WTC11 (cell line): ENCODE results near the gene GPATCH2L. TPM values are rescaled to one million over a fixed set of nuclear protein-coding genes. Genes with fewer than 3 reads are reported as not detected.

Experiments used
- ATAC-seq: fragments of 200-7000 bp; cut with Tn5 transposase; 2 replicates; pipeline ENCODE4 v1.10.0; 2021; ENCODE audit warnings: mild to moderate bottlenecking, moderate library complexity
- CTCF ChIA-PET: fragments of 300-600 bp; sonication (Branson Sonifier 250); formaldehyde crosslinking; loops from one replicate; lab custom pipeline; 2021; ENCODE audit warnings: antibody characterized with exemption; lab: Charles Lee
- POLR2A ChIA-PET: fragments of 350-600 bp; sonication (Branson Sonifier 250); formaldehyde crosslinking; loops from one replicate; lab custom pipeline; 2021; ENCODE audit warnings: antibody characterized with exemption; lab: Charles Lee
- DNase-seq: peaks from one replicate; pipeline ENCODE4 v3.0.0; 2021; ENCODE audit warnings: low spot score
- H3K27ac Mint-ChIP-seq: 2 replicates; pipeline ENCODE4 v1.8.0; 2021; ENCODE audit warnings: mixed read lengths
- H3K27me3 Mint-ChIP-seq: 2 replicates; pipeline ENCODE4 v1.8.0; 2021; ENCODE audit warnings: low read depth, mild to moderate bottlenecking, moderate library complexity, mixed read lengths
- H3K36me3 Mint-ChIP-seq: 2 replicates; pipeline ENCODE4 v1.8.0; 2021; ENCODE audit warnings: mixed read lengths
- H3K4me1 Mint-ChIP-seq: 2 replicates; pipeline ENCODE4 v1.8.0; 2022; ENCODE audit warnings: mixed read lengths
- H3K4me3 Mint-ChIP-seq: 2 replicates; pipeline ENCODE4 v1.8.0; 2021; ENCODE audit warnings: mild to moderate bottlenecking, moderate library complexity, mixed read lengths
- H3K9me3 Mint-ChIP-seq: 2 replicates; pipeline ENCODE4 v1.8.0; 2021; ENCODE audit warnings: mixed read lengths
- ARID4B ChIP-seq: sonication (generic); formaldehyde crosslinking; IDR thresholded peaks from 2 replicates; pipeline ENCODE4 v1.8.0; 2023; ENCODE audit warnings: missing genetic modification reagents, mild to moderate bottlenecking, borderline replicate concordance
- ATF6 ChIP-seq: sonication (generic); formaldehyde crosslinking; IDR thresholded peaks from 2 replicates; pipeline ENCODE4 v1.8.1; 2023; ENCODE audit warnings: mild to moderate bottlenecking, missing genetic modification reagents
- CREB1 ChIP-seq: sonication (generic); formaldehyde crosslinking; IDR thresholded peaks from 2 replicates; pipeline ENCODE4 v1.8.0; 2023; ENCODE audit warnings: mild to moderate bottlenecking, missing genetic modification reagents
- ERG ChIP-seq: fragments of 250-450 bp; sonication (Bioruptor Pico); IDR thresholded peaks from 2 replicates; pipeline ENCODE4 v1.8.0; 2021; ENCODE audit warnings: mild to moderate bottlenecking
- FOXJ3 ChIP-seq: sonication (generic); formaldehyde crosslinking; IDR thresholded peaks from 2 replicates; pipeline ENCODE4 v1.9.0; 2021; ENCODE audit warnings: missing genetic modification reagents, mild to moderate bottlenecking, borderline replicate concordance
- FOXP1 ChIP-seq: sonication (generic); formaldehyde crosslinking; IDR thresholded peaks from 2 replicates; pipeline ENCODE4 v1.8.0; 2022; ENCODE audit warnings: missing genetic modification reagents, mild to moderate bottlenecking, moderate library complexity, borderline replicate concordance
- GRHL2 ChIP-seq: fragments of 250-450 bp; sonication (Bioruptor Pico); IDR thresholded peaks from 2 replicates; pipeline ENCODE4 v1.8.0; 2022; ENCODE audit warnings: mild to moderate bottlenecking, moderate library complexity; ENCODE audit not compliant: insufficient replicate concordance, severe bottlenecking
- HMGA2 ChIP-seq: fragments of 250-450 bp; sonication (Bioruptor Pico); IDR thresholded peaks from 2 replicates; pipeline ENCODE4 v1.4.0; 2021; ENCODE audit warnings: mild to moderate bottlenecking, moderate library complexity
- NFATC4 ChIP-seq: fragments of 250-450 bp; sonication (Bioruptor Pico); IDR thresholded peaks from 2 replicates; pipeline ENCODE4 v1.9.0; 2021; ENCODE audit warnings: mild to moderate bottlenecking
- NFYB ChIP-seq: sonication (generic); formaldehyde crosslinking; conservative IDR thresholded peaks from 2 replicates; pipeline ENCODE4 v1.8.0; 2022; ENCODE audit warnings: low read depth, missing genetic modification reagents
- NR1H2 ChIP-seq: sonication (generic); formaldehyde crosslinking; IDR thresholded peaks from 2 replicates; pipeline ENCODE4 v1.9.0; 2021; ENCODE audit warnings: mild to moderate bottlenecking, moderate library complexity, missing genetic modification reagents
- OVOL2 ChIP-seq: fragments of 250-450 bp; sonication (Bioruptor Pico); IDR thresholded peaks from 2 replicates; pipeline ENCODE4 v1.9.0; 2021; ENCODE audit warnings: mild to moderate bottlenecking, borderline replicate concordance
- PREB ChIP-seq: sonication (generic); formaldehyde crosslinking; IDR thresholded peaks from 2 replicates; pipeline ENCODE4 v1.8.1; 2022; ENCODE audit warnings: mild to moderate bottlenecking, missing genetic modification reagents, moderate library complexity, borderline replicate concordance
- ZNF263 ChIP-seq: sonication (generic); formaldehyde crosslinking; IDR thresholded peaks from 2 replicates; pipeline ENCODE4 v1.8.1; 2022; ENCODE audit warnings: low read depth, mild to moderate bottlenecking, moderate library complexity, missing genetic modification reagents
- total RNA-seq: library from RNA; stranded (reverse); gene quantifications from 3 replicates; pipeline ENCODE4 v1.2.3, GENCODE V29; 2021

GPATCH2L gene
- total RNA-seq, 1 experiment from 2014 or later, result 67.2 TPM

- H3K9me3 Mint-ChIP-seq, result no peaks in the 10 kb centered on the region
- ATAC-seq, result no peak
- POLR2A ChIA-PET, result no interaction called here
- H3K27me3 Mint-ChIP-seq, result no peaks in the 10 kb centered on the region
- TF ChIP-seq NFYB (CRISPR knock-in tag), result no peak
- no peak for DNase-seq
- peaks cover 57% of the 10 kb centered on the region for H3K36me3 Mint-ChIP-seq
- no peak overlapping the region for H3K27ac Mint-ChIP-seq
- CTCF ChIA-PET, result no interaction called here
- H3K4me3 Mint-ChIP-seq, result no peak overlapping the region
- no peaks in the 10 kb centered on the region for H3K4me1 Mint-ChIP-seq
Measured at GRCh38 chr14:76175942-76176341, 24.2 kb downstream of the GPATCH2L start.

GRCh38 chr14:76181546-76181945, 29.8 kb downstream of the GPATCH2L start:
- ChIA-PET POLR2A (no interaction called here), CTCF (interaction anchor here (0.5 to 2.0 kb wide), 10 partner anchors 13 to 227 kb away, joined by 3 to 7 read pairs (median 3); no protein-coding TSS in a partner anchor)
- H3K36me3 Mint-ChIP-seq, result peaks cover 56% of the 10 kb centered on the region

More at GRCh38 chr14:76181546-76181945, 29.8 kb downstream of the GPATCH2L start:
- H3K27me3 Mint-ChIP-seq, result no peaks in the 10 kb centered on the region
- DNase-seq, result no peak
- H3K9me3 Mint-ChIP-seq, result no peaks in the 10 kb centered on the region
- H3K4me1 Mint-ChIP-seq, result no peaks in the 10 kb centered on the region
- no peak for ATAC-seq
- TF ChIP-seq GRHL2 (no peak), CREB1 (CRISPR knock-in tag) (no peak), NFATC4 (no peak), ATF6 (CRISPR knock-in tag) (no peak), ARID4B (no peak), FOXJ3 (CRISPR knock-in tag) (no peak), ZNF263 (CRISPR knock-in tag) (no peak), FOXP1 (CRISPR knock-in tag) (no peak), ERG (CRISPR knock-in tag) (no peak), PREB (CRISPR knock-in tag) (no peak), HMGA2 (CRISPR knock-in tag) (no peak), NR1H2 (CRISPR knock-in tag) (no peak), OVOL2 (no peak)
- H3K27ac Mint-ChIP-seq, result no peak overlapping the region
- no peak overlapping the region for H3K4me3 Mint-ChIP-seq
